Adipose tissue (tissue), 3 donors: Measurements from ENCODE around the gene CCNI. TPM values are rescaled to one million over a fixed set of nuclear protein-coding genes. Genes with fewer than 3 reads are reported as not detected.
"Not testable (repeated sequence)": the region's sequence is repeated elsewhere in the genome, so short reads cannot be mapped to it uniquely, and the experiment has no call there.

Experiments
- H3K27ac ChIP-seq: one replicate; pipeline ENCODE4 v1.5.1; 2013; ENCODE audit warnings: low read depth, low read length
- WGBS, 3 donors: extraction: QIAGEN DNeasy Blood & Tissue Kit; methylation state at CpG; one replicate each; pipeline ENCODE4 v1.1.7; 2013; 5-methylcytosine and 5-hydroxymethylcytosine counted together
- polyA plus RNA-seq, 3 donors: library from polyadenylated mRNA; stranded (reverse); fragments of 200-250 nt; gene quantifications; one replicate each; pipeline ENCODE4 v1.2.3, GENCODE V29; 2013
- donor health status: healthy with polysubstance abuse.
- donor health status: Bipolar disorder and iron deficiency.
- donor health status: healthy.

The CCNI gene
- polyA plus RNA-seq, 3 donors: 101 to 282 (median 117) TPM

DNA sequence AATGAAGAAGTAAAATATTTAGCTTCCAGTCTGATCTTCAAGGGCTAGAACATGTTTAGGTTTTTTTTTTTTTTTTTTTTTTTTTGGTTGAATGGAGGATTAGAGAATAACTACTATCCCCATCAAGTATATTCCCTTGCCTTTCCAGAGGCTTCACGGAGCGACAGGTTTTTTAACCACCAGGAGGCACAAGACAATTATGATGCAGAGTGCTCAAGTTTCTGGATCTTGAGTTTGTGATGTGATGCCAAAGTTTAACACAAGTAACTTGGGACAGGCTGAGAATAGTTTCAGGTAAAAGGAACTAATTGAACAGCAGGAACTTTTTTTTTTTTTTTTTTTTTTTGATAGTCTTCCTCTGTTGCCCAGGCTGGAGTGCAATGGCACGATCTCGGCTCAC lies 30.3 kb downstream of the CCNI start:
- H3K27ac ChIP-seq: no peak overlapping the region

DNA sequence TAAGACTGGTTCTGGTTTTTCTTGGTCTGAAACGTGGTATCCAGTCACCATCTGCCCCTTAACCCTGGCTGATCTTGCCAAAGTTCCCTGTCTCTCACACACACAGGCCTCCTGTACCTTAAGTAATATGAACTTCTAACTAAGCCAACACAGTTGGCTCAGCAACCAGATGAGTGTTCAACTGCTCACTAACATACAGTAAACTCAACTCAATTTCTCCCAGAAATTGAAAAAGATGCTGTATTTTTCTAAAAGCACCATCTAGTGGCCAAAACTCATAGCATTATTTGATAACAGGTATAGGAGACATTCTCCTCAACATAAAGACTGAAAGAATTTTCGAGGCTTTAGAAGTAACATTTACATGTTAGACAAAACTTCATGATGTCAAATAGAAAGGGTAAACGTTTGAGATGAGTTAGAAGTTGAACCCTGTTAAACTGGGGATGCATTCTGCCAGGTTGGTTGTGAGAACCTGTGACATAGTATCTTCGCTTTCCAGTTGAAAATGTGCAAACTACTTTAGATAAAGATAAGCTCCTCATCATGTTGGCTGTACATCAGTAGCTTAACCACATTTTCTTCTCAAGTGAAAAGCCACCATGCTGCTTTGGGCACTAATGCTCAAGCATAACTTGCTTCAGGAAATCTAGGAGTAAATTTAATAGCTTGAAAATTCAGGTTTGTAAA lies 31.2 kb downstream of the CCNI start:
- no peak overlapping the region for H3K27ac ChIP-seq
- 53 to 64% (median 59%) methylated on average over 4 of the region's 4 CpGs for WGBS, 3 donors

More for the DNA sequence above, 30.3 kb downstream of the CCNI start:
- 73 to 91% (median 88%) methylated on average over 4 of the region's 4 CpGs for WGBS, 3 donors

DNA sequence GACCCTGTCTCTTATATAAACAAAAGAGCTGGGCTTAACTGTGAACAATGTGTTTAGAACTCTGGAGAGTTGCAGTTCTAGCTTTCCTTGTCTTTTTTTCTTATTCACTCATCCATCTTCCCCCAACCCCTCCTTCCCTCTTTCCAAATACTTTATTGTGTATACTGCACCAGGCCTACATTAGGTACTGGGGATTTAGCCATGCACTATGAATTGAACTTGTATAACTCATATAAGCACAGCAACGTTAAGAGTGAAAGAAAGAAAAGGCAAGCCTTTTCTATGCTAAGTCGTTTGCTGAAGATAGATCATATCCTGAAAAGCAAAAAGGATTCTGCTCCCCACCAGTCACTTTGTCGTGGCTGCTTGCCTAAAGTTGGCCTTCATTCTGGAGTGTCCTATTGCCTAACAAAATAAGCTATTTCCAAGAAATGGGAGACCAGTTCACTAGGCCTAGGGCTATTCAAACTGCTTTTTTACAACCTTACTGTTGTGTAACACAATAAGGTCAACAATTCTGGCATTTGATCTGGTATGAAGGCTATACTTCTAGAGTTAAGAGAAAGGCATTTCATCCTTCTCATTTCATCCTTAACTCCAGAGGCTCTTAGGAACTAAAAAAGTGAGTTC lies 32.2 kb downstream of the CCNI start:
- 64 to 88% (median 64%) methylated on average over 3 of the region's 3 CpGs for WGBS, 3 donors
- no peak overlapping the region for H3K27ac ChIP-seq

DNA sequence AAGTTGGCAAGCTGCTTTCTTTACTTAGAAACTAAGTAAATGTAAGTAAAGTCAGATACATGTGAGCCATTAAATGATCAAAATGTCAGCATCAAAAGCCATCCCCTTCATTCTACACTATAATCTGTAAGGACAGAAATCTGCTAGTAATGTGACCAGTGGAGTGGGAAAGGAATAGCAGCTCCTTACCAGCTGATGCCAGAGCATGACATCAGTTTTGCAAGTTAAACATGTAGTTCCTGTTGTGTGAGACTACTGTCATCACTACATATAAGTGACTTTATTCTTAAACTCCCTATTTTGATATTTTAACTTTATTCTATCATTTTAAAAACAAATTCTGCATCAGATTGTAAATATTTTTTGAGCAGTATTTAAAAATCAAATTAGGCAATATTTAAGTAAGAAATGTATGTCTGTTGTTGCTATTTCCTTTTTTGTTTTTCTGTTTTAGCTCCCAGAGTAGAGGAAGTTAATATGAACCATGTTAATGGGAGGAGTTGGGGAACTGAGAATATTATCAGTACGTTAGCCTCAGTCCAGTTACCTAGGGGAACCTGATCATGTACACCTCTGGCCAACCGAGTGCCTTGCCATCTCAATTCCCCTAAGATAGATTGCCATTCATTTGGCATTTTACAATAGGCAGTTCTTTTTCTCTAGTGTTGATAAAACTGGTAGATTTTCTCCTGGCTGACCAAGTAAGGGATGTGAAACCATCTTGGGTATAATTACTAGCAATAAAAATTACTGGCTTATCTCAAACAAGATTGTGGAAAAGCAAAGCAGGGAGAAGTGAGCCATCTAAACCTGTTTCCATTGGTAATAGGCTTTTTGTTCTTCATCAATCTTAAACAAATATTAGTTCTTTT lies 34.7 kb downstream of the CCNI start:
- no peak overlapping the region for H3K27ac ChIP-seq
- WGBS, 3 donors: 64 to 85% (median 66%) methylated on average over 2 of the region's 2 CpGs

DNA sequence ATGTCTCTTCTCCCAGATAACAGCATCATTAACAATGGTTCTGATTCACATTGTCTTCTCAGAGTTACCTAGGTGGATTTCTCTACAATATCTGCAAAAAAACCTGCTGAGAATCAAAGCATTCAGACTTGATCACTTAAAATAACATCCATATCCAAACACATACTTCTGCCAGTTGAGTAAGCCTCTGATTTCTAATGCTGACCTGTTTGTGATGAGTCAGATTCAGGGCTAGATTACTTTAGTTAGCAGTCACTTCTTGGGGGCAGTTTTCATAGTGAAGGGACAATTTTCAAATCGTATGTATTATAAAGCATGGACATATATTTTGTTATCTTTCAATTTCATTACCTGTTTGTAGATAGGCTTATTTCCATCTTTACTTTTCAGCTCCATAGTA lies 35.5 kb downstream of the CCNI start:
- WGBS, 3 donors: 86 to 93% (median 88%) methylated on average over 1 of the region's 1 CpG

DNA sequence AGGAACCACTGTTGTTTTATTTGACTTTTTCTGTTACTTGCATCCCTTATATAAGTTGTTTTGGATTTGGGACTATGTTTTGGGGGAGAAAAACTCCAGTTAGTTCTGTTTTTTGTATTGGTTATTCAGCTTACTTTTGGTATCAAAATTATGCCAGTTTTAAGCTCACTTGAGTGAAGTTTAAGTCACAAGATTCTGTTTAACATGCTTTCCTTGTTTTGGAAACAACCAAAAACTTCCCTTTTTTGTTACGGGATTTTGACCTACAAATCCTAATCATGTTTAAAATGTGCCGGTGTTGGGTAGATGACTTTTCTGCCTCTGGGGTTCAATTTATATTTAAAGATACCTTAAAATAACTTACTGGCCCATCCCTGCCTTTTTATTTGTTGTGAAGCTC lies 36.0 kb downstream of the CCNI start:
- no peak overlapping the region for H3K27ac ChIP-seq
- 63 to 89% (median 86%) methylated on average over 2 of the region's 2 CpGs for WGBS, 3 donors

More for the DNA sequence above, 35.5 kb downstream of the CCNI start:
- H3K27ac ChIP-seq: no peak overlapping the region

DNA sequence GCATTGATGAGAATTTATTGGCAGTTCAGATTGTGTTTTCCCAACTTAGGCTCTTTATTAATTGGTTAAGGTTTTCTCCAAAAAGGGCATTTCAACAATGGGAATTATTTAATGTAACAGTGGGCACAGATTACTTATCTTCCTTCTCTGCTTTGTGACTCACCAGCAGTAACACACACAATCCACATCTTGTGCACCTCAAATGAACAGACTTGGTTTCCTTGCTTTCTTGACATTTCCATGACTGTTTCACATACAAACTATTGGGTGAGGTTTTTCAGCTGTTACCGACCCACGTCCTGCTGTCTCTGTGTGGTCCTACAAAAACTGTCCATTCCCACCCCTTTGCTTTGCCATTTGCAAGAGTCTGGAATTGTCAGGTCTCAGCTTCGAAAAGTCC lies 38.1 kb downstream of the CCNI start:
- WGBS, 3 donors: 90 to 95% (median 93%) methylated on average over 3 of the region's 3 CpGs
- H3K27ac ChIP-seq: no peak overlapping the region

DNA sequence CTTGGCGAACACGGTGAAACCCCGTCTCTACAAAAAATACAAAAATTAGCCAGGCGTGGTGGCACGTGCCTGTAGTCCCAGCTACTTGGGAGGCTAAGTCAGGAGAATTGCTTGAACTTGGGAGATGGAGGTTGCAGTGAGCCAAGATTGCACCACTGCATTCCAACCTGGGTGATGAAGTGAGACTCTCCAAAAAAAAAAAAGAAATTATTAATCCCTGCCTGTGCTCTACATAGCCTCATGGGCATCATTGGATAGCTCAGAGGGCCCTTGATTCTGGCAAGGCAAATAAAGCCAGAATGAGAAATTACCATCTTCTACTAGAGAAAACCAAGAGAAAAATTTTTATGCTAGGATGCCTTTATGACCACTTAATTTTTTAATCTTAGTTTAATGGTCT lies 38.6 kb downstream of the CCNI start:
- not testable (repeated sequence) for H3K27ac ChIP-seq
- WGBS, 3 donors: 95 to 98% (median 96%) methylated on average over 5 of the region's 5 CpGs

DNA sequence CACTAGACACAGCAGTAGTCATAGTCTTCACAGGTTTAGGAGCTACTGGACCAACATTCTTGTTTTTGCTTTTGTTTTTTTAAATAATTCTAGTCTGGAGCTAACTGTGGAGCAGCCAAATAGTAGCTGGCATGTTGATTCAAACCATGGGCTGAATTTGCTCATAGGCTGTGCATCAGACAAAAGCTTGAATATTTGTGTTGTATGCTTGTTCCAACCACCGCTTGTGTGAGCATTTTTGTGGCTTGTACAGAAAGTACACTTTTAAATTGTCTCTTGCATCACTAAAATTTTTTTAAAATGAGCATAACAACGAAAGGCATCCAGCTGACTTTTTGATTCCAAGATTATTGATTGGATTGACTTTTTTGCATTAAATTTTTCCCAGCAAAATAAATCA lies 39.6 kb downstream of the CCNI start:
- no peak overlapping the region for H3K27ac ChIP-seq
- WGBS, 3 donors: 80 to 81% (median 80%) methylated on average over 2 of the region's 2 CpGs

DNA sequence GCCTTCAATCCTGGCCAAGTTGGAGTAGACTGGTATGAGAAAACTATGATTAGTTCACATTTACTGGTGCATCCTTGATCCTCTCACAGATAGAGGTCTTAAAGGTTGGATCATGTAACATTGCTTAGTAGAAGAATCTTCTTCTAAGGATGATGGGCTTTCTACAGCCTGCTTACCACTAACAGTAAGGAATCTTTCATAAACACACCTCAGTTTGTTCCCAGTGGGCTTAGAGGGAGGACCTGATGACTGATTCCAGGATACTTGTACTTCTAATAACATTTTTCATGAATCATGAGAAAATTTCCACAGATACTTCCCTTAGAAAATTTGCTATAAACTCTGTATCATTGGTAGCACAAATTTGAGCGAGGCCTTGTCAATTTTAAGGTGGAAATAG lies 40.6 kb downstream of the CCNI start:
- 95 to 100% (median 99%) methylated on average over 1 of the region's 1 CpG for WGBS, 3 donors
- H3K27ac ChIP-seq: no peak overlapping the region

DNA sequence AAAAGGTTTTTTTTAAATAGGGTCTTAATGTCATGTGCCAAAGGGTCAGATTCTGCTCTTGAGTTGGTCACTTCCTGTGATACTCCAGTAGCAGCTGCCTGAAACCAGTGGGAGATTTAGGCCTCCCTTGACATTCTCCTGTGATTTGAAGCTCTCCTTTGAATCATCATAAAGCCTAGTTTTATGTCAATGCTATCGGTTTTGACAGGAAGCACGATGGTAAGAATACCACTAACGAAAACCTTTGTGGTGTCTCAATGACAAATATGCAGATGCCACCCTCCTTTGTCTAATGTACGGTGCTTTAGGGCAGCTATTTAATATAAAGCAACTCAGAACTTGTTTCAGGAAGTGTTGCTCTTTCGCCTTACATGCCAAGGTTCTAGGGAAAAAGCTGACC lies 44.2 kb downstream of the CCNI start:
- H3K27ac ChIP-seq: no peak overlapping the region
- WGBS, 3 donors: 89 to 94% (median 90%) methylated on average over 5 of the region's 5 CpGs

DNA sequence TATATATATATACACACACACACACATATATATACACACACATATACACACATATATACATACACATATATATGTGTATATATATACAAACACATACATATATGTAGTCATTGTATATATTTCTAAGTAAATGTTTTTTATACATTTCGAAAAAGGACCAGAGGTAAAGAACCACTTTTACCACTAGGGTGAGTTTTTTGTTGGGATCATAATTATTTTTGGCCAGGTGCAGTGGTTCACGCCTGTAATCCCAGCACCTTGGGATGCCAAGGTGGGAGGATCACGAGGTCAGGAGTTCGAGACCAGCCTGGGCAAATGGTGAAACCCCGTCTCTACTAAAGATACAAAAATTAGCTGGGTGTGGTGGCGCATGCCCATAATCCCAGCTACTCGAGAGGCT lies 46.0 kb downstream of the CCNI start:
- 95 to 97% (median 96%) methylated on average over 7 of the region's 7 CpGs for WGBS, 3 donors

DNA sequence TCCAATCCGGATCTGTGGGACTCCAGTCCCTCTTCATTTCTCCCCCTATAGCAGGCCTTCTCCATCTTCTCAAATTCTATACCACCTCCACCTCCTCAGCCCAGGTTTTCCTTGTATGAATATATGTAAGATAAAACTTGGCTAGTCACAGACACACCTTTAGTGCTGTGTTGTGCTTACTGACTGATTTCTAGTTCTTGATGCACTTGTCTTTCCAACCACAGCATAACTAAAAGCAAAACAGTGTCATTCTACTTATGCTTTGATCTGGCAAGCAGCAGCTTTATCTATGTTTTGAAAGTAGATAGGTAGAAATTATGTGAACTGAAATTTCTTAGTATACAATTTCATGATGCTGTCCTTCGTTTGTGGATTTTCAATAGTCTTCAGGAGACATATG lies 47.5 kb downstream of the CCNI start:
- H3K27ac ChIP-seq: no peak overlapping the region
- WGBS, 3 donors: 74 to 92% (median 91%) methylated on average over 2 of the region's 2 CpGs

More for the DNA sequence above, 46.0 kb downstream of the CCNI start:
- H3K27ac ChIP-seq: not testable (repeated sequence)

DNA sequence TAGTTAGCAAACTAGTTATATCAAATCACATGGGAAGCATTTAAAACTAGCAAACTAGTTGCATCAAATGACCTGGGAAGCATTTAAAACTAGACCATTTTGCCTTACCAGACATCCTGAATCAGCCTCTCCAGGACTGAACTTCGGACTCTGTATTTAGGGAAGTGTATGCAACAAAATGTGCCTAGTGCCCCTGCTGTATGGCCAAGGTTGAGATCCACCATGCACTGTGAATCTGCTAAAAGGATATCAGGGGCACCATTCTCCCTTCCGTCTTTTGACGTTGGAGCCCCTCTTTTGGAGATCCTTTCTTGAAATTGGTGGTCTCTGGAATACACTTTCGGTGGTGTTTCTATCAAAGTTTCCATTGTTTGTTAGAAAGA lies 49.5 kb downstream of the CCNI start:
- H3K27ac ChIP-seq: no peak overlapping the region
- WGBS, 3 donors: 93 to 98% (median 95%) methylated on average over 4 of the region's 4 CpGs

DNA sequence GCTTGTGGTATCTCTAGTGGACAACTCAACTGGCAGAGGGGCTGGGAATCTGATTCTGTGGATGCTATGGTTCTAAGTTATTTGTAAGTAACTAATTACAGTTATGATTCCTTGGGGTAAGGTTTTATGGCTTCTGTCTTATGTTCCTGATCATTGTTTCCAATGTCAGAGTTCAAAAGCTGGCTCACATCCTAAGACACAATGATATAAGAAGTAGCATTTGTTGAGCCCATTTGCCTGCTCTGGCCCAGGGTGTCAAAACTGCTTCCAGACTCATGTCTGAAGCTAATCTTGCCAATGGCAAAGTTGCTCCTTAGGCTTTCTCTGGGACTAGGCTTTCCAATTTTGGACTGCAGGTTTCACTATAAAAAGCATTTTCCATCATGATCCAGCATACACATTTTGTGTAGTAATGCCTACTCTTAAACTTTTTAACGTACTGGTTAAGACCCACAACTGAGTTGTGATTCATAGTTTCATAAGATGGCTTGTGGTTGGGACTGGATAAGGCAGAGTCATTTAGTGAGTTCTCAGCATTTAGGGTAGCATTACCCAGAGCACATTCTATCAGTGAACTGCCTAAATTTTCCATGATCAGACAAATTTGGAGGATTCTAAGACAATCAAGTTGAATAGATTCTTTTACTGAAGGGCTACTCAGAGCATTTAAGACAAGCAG lies 50.0 kb downstream of the CCNI start:
- H3K27ac ChIP-seq: no peak overlapping the region
- 89 to 93% (median 89%) methylated on average over 1 of the region's 1 CpG for WGBS, 3 donors

DNA sequence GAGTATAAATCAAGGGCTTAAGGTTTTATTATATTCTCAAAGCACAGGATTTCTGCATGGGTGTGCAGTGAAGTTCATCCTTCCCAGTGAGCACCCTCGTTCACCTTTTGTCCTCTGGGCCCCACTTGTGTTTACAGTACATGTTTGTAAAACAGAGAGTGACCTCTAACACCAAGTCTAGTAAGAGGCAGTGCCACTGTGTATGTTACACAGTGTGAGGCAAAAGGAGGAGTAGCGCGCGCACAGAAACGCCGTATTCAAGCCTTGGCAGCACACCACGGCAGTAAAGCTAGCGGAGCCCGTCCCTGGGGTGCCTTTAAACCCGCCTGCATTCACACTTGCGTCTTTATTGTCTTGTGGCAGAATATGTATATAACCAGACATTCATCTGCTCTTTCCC lies 51.9 kb downstream of the CCNI start:
- WGBS, 3 donors: 81 to 89% (median 88%) methylated on average over 11 of the region's 11 CpGs
- H3K27ac ChIP-seq: no peak overlapping the region

DNA sequence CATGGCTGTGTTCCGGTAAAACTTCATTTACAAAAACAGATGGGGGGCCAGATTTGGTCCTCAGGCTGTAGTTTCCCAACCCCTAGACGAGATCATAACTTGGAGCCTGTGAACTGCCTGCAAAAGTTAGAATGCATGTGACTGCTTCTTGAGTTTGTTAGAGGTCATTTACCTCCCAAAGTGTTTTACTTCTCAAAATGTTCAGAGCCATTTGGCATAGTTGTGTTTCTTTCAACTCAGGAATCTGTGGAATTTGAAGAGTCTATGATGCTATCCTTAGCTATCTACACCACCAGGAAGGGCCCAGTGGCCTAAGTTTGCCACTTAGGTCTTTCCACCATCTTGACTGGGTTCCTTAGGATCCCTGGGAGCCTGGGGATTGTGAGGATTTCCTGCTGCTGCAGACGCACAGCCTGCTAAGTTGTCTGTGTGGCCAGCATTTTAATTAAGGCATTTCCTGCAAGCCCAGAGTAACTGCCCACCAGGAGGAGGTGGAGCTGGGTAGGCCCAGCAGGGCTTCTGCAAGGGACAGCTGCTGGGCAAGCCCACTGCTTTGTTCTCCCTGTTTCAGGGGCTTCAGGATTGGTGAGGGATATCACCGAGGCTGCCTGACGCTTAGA lies 53.1 kb downstream of the CCNI start:
- H3K27ac ChIP-seq: no peak overlapping the region
- 65 to 87% (median 68%) methylated on average over 5 of the region's 5 CpGs for WGBS, 3 donors

DNA sequence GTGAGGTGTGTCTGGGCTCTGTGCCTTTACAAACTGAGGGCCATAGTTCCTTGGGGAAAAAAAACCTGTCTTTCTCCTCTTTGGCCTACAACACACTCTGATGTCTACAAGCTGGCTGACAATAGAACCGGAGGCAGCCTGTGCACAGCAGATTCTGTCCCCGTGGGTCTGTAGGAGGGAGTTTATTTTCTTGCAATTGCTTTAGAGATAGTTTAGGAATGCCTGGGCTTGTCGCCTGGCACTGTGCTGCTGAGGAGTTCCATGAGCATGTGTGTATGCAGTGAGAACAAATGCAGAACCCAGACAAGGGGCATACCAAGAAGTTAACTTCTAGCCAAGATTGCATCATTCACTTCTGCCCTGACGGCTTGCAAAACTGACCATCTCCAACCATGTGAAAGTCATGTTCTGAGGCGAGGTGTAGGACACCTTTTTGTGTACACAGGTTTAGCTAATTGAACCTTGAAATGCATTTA lies 54.1 kb downstream of the CCNI start:
- 47 to 52% (median 48%) methylated on average over 5 of the region's 5 CpGs for WGBS, 3 donors
- no peak overlapping the region for H3K27ac ChIP-seq
